GDM1 (cell line): Measurements from ENCODE around the gene SPATS2L.
A peak's percentile ranks its signal among the peaks of the same experiment; 100 is the strongest.

Experiments used
- DNase-seq: peaks from one replicate; lab custom pipeline; 2025; lab: John Stamatoyannopoulos, UW

The SPATS2L gene

GRCh38 chr2:200509612-200510433, 203.3 kb downstream of the SPATS2L start, which contains the start of gene KCTD18:
TSS of gene KCTD18 (minus strand) at chr2:200510068. CDS start at chr2:200507016, 3,052 bp downstream.
- DNase-seq = peak; percentile 88

DNA sequence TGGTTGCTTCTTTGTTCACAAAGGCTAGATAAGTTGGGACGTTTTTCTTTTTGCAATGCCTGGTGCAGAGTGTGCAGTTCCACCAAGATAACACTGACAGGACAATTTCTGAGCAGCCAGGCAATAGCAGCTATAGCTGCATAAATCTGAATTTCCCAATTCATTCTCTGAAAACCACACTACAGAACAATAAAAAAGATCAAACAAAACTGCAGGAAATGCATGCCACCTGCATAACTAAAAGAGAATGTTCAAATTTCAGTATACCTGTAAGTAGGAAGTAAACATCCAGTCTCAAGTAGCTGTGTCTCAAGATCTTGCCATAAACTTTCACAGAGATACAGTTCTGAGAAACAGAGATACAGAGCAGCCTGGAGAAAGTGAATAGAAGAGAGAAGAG, 208.7 kb downstream of the SPATS2L start:
- DNase-seq = no peak

DNA sequence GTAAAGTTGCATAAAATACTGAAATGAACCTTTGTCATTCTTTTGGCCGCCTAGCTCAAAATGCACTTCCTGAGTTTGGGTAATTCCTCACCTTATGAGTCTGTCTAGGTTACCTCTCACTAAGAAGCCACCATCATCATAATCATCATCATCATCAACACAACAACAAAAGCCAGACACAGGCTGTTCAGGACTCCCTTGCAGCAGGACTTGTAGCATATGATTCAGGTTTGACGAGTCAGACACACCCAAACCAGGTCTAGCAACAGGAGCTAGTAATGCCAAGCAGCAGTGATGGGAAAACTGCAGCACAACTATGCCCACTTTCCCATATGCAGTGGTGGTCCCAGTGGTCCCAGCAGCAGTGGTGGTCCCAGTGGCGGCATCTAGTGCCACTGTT, 216.7 kb downstream of the SPATS2L start:
- no peak for DNase-seq

GRCh38 chr2:200523604-200524003, 217.1 kb downstream of the SPATS2L start:
- DNase-seq = no peak

- DNase-seq = no peak
Observed at GRCh38 chr2:200525066-200525465, 218.6 kb downstream of the SPATS2L start.

- DNase-seq = no peak
Observed at GRCh38 chr2:200525551-200525881, 219.0 kb downstream of the SPATS2L start.

GRCh38 chr2:200525882-200526651, 219.6 kb downstream of the SPATS2L start, which contains the start of gene SGO2:
TSS of gene SGO2 (plus strand) at chr2:200526207. CDS start at chr2:200532976, 6,769 bp downstream.
- peak; percentile 94 for DNase-seq

DNA sequence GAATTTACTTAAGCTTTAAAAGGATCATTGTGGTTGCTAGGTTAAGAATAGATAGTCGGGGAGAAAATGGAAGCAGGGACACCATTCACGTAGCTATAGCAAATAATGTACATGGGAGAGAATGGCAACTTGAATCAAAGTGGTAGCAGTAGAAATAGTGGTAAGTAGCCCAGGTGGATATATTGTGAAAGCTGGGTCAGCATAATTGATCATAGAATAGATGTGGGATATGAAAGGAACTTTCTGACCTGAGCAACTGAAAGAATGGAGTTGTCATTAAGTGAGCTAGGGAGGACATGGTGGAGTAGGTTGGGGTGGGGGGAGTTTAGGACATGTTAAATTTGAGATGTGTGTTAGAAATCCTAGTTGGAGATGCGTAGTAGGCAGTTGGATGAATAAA, 221.7 kb downstream of the SPATS2L start:
- no peak for DNase-seq
